Prostate gland (tissue), 2 donors: ENCODE measurements around the gene CDC45.

Source experiments
- POLR2AphosphoS5 ChIP-seq: sonication (generic); formaldehyde crosslinking; IDR thresholded peaks from one replicate; pipeline ENCODE4 v1.6.1; 2017; ENCODE audit warnings: antibody characterized with exemption
- TF ChIP-seq, protein P1 (sequence below), 4 experiments: fragments of 200-600 bp in 2 of 4; fragments of 450-650 bp in 2 of 4; sonication (generic) in 2 of 4; IDR thresholded peaks; 1 replicate in 3 of 4; 2 replicates in 1 of 4; pipeline ENCODE4 v1.5.1; 2016 to 2019; ENCODE audit warnings: antibody characterized with exemption in 4 of 4, mild to moderate bottlenecking in 2 of 4, moderate library complexity in 2 of 4

DNA sequence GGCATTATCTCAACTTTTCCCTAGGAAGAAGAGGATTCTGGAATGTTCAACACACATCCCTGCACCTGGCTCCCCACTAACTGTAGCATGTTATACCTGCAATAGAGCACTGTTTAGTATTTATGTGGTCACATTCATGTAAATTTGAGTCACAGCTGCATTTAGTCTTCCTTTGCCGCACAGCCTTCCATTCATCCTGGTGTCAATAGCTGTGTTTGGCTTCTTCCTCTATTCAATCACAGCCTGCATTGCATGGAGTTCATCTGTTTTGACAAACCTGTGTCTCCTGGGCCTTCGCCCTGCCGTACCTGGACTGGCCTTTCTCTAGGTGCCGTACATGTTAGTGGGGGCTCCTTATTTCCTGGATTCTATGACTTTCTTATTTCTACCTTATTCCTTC lies 28.1 kb upstream of the CDC45 start:
- TF ChIP-seq, protein P1, sequence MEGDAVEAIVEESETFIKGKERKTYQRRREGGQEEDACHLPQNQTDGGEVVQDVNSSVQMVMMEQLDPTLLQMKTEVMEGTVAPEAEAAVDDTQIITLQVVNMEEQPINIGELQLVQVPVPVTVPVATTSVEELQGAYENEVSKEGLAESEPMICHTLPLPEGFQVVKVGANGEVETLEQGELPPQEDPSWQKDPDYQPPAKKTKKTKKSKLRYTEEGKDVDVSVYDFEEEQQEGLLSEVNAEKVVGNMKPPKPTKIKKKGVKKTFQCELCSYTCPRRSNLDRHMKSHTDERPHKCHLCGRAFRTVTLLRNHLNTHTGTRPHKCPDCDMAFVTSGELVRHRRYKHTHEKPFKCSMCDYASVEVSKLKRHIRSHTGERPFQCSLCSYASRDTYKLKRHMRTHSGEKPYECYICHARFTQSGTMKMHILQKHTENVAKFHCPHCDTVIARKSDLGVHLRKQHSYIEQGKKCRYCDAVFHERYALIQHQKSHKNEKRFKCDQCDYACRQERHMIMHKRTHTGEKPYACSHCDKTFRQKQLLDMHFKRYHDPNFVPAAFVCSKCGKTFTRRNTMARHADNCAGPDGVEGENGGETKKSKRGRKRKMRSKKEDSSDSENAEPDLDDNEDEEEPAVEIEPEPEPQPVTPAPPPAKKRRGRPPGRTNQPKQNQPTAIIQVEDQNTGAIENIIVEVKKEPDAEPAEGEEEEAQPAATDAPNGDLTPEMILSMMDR (IDR thresholded peaks at IDR 0.05): no peak
- no peak for TF ChIP-seq POLR2AphosphoS5
